GM12872 (cell line): ENCODE data around the gene ZEB2.

Source experiments
- TF ChIP-seq, protein P1 (sequence below): IDR thresholded peaks from 3 replicates; pipeline ENCODE4 v1.5.1; 2011; ENCODE audit warnings: low read depth, mild to moderate bottlenecking, low read length, moderate library complexity; ENCODE audit not compliant: insufficient read depth

The ZEB2 gene

DNA sequence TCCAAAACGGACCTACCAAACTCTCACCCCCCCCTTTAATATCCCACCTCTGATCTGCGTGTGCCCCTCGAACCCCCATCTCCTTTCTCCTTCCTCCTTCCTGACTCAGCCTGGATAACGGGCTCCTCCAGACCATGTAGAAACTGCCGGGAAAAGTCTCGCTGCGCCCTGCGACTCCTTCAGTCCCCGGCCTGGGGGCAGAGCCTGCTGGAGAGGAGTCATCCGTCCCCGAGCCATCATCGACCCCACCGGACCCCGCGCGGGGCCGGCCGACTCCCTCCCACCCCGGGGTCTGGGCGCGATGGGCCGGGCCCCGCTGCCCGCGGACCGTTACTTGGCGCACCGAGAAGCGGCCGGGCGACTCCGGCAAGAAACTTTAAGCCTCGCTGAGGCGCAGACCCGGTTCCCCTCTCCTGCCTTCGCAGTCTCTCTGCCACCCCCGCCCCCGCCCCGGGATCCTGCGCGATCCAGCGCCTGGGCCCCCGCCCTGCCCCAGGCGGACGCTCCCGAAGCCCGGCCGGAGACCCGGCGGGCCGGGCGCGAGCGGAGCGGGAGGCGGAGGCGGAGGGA, 3.4 kb downstream of the ZEB2 start:
- TF ChIP-seq, protein P1, sequence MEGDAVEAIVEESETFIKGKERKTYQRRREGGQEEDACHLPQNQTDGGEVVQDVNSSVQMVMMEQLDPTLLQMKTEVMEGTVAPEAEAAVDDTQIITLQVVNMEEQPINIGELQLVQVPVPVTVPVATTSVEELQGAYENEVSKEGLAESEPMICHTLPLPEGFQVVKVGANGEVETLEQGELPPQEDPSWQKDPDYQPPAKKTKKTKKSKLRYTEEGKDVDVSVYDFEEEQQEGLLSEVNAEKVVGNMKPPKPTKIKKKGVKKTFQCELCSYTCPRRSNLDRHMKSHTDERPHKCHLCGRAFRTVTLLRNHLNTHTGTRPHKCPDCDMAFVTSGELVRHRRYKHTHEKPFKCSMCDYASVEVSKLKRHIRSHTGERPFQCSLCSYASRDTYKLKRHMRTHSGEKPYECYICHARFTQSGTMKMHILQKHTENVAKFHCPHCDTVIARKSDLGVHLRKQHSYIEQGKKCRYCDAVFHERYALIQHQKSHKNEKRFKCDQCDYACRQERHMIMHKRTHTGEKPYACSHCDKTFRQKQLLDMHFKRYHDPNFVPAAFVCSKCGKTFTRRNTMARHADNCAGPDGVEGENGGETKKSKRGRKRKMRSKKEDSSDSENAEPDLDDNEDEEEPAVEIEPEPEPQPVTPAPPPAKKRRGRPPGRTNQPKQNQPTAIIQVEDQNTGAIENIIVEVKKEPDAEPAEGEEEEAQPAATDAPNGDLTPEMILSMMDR: no peak

DNA sequence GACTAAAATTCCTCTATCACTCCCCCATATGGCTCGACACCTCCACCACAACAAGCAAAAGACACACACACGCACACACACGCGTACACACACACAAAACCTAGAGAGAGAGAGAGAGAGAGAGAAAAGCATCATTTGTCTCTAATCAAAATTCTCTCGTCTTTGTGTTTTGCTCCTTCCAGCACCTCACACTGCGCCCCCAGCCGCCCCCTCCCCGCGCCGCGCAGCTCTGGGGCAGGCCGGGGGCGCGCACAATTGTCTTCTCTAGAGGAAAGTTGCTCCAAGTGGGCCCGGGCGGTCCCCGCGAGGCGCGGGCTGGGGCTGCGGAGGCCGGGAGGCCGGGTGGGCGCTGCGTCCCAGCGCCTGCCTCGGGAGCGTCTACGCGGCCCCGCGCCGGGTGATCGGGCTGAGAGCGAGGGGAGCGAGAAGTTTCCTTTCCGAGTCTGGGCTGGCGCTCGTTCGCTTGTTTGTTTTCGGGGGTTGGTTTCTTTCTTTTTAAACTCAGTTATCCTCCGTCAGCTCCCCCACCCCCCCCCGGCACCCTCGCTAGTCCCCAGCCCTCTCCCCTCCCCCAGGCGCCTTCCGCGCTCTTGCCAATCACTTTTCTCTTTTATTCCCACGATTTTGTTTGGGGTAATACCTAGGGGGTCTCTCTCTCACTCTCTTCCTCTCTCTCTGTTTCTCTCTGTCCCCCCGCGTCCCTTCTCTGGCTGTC, 4.1 kb downstream of the ZEB2 start:
- TF ChIP-seq, protein P1: no peak

DNA sequence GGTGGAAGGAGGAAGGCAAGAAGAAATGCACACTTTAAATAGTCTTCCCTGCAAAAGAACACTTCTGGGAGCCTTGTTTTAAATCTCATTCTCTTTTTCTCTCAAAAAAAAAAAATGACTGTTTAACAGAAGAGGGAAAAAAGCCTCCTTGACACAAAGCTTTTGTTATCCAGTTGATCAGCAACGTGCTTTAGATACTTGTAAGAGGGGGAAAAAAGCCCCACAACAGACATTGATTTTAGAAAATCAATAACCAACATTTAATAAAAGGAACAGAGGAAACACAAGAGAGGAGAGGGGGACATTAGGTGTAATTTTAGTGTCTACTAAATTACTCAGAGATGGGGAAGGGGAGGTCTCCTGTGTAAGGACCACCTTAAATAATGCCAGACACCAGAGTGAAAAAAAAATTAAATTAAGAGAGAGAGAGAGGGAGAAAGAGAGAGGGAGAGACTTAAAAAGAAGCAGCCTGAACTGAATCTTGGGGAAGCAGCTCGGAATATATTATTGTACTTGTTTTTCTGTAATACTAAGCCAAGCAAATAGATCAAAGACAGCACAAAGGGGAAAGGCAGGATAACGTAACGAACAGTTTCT, 4.7 kb downstream of the ZEB2 start:
- TF ChIP-seq, protein P1: no peak

DNA sequence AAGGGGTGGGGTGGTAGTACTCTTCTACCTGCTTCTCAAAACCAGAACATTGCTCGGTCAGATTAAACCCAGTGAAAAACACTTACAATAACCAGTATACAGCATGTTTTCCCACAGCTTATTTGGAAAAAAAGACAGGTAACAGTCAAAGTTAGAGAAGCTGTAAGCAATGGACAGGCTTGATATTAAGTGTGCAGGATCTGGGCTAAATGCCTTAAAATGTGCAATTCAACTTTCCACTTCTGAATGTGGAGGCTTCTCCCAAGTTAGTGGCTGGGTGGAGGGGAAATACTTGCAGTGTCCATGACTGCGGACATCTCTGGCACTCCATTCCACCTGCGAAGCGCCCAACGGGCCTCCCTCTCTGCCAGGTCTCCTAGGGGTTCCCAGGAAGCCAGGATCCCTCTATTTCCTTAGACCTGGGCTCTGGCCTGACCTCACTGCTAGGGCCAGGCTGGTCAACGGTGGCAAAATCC, 5.3 kb downstream of the ZEB2 start:
- TF ChIP-seq, protein P1: no peak

DNA sequence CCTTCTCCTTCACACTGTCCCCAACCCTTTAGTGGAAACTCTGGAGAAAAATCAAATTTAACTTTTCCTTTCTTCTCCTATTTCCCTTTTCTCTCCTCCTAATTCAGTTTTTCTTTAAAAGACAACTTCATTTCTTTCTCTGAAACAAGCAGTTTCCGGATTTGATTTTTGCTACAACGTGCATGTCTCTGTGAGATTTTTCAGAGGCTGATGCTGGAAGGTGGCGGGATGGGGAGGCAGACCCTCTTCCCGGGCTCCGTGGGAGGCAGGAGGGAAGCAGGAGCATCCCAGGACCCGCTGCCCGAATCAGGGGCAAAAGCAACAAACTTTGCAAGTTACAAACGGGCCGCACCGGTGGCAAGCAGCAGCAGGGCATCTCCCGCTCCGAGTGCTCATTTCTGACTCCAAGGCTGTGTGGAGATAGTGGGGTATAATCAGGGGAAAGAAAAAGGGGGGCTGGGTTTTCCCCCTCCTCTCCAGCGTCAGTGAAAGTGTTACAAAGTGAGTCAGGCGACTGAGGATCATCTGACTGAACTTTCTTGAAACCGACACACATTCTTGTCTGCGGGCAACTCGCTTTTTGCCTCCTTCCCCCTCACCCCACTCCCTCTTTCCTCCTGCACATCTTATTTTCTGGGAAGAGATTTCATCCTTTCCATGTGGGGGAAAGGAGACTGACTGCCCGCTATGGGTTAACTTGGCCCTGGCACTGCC, 6.4 kb downstream of the ZEB2 start:
- TF ChIP-seq, protein P1: no peak

DNA sequence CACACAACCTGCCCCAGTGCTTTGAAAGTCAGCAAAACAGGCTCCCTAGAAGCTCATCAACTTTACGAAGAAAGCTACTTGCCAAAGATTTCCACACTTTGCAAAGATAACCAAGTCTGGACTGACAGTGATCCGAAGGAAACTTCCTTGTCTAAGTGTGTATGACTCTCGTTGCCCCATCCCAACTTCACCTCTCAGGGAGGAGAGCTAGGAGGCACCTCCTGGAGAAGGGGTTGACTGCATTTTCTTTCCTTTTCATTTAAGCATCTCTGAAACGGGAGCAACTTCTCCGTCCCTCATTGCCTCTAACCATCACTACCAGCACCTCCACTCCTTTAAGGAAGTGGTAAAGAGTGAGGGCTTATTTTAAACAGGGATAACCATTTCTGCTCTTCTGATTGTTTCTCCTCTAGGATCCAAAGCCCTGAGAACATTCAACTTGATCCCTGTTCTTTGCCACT, 7.0 kb downstream of the ZEB2 start:
- TF ChIP-seq, protein P1: no peak

DNA sequence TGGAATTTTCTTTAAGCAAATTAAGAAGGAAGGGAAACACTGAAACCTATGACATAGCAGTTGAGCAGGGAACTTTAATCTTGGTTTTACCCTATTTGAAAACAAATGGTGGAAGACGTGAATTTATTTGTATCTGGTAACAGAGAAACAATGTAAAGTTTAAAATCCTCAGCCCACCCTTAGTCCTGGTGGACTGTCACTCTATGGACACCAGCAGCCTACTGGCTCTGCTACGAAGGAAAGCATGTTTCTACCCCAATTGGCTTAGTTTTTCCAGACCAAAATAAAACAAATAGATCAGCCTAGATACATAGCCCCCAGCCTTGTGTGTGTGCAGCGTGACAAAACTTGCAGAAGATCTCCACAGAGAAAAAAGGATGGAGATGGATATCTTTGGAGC, 7.4 kb downstream of the ZEB2 start:
- TF ChIP-seq, protein P1: no peak
